HL-60/S4 treated with phorbol 12-myristate 13-acetate at 8.2 ng/mL for 4 days and 3 days (cell line): ENCODE results near the gene NFIL3.
"Not testable (repeated sequence)": the region's sequence is repeated elsewhere in the genome, so short reads cannot be mapped to it uniquely, and the experiment has no call there.

Source experiments
- in situ Hi-C: fragments of 300-500 bp; cut with MboI; formaldehyde crosslinking; loops from 2 replicates; pipeline ENCODE4 v1.15.0; 2022; ENCODE audit warnings: low sequenced_read_pairs

The NFIL3 gene

GRCh38 chr9:91423785-91424402, at the start of gene NFIL3:
Gene NFIL3 (minus strand): TSS chr9:91423832. CDS start chr9:91410734, 13,098 bp downstream.
- in situ Hi-C loops = loop anchor here (25.0 kb wide), 1 partner anchor 237 kb away; no protein-coding TSS in a partner anchor

- in situ Hi-C loops = not testable (repeated sequence)
Observed at GRCh38 chr9:91471524-91471923, 47.9 kb upstream of the NFIL3 start.

GRCh38 chr9:91465420-91465819, 41.8 kb upstream of the NFIL3 start:
- in situ Hi-C loops = no loop called here

GRCh38 chr9:91458906-91459305, 35.3 kb upstream of the NFIL3 start:
- in situ Hi-C loops = no loop called here

- in situ Hi-C loops = no loop called here
Observed at GRCh38 chr9:91452844-91453243, 29.2 kb upstream of the NFIL3 start.

GRCh38 chr9:91451431-91452270, 28.0 kb upstream of the NFIL3 start:
- in situ Hi-C loops = no loop called here

GRCh38 chr9:91445135-91445534, 21.5 kb upstream of the NFIL3 start:
- in situ Hi-C loops = loop anchor here (25.0 kb wide), 2 partner anchors 242 to 533 kb away; no protein-coding TSS in a partner anchor

- in situ Hi-C loops = loop anchor here (25.0 kb wide), 2 partner anchors 243 to 532 kb away; no protein-coding TSS in a partner anchor
Observed at GRCh38 chr9:91443994-91444392, 20.4 kb upstream of the NFIL3 start.

- in situ Hi-C loops = loop anchor here (25.0 kb wide), 2 partner anchors 244 to 531 kb away; no protein-coding TSS in a partner anchor
Observed at GRCh38 chr9:91443321-91443993, 19.8 kb upstream of the NFIL3 start.

GRCh38 chr9:91436841-91437240, 13.2 kb upstream of the NFIL3 start:
- in situ Hi-C loops = loop anchor here (25.0 kb wide), 2 partner anchors 250 to 525 kb away; no protein-coding TSS in a partner anchor

- in situ Hi-C loops = loop anchor here (25.0 kb wide), 2 partner anchors 254 to 521 kb away; no protein-coding TSS in a partner anchor
Observed at GRCh38 chr9:91433180-91433579, 9.5 kb upstream of the NFIL3 start.

GRCh38 chr9:91431485-91431884, 7.9 kb upstream of the NFIL3 start:
- in situ Hi-C loops = loop anchor here (25.0 kb wide), 2 partner anchors 256 to 519 kb away; no protein-coding TSS in a partner anchor

- in situ Hi-C loops = loop anchor here (25.0 kb wide), 2 partner anchors 258 to 517 kb away; no protein-coding TSS in a partner anchor
Observed at GRCh38 chr9:91429501-91429900, 5.9 kb upstream of the NFIL3 start.

GRCh38 chr9:91428927-91429351, 5.3 kb upstream of the NFIL3 start:
- in situ Hi-C loops = loop anchor here (25.0 kb wide), 2 partner anchors 258 to 517 kb away; no protein-coding TSS in a partner anchor

GRCh38 chr9:91428436-91428835, 4.8 kb upstream of the NFIL3 start:
- in situ Hi-C loops = loop anchor here (25.0 kb wide), 2 partner anchors 259 to 516 kb away; no protein-coding TSS in a partner anchor

GRCh38 chr9:91427873-91428272, 4.2 kb upstream of the NFIL3 start:
- in situ Hi-C loops = loop anchor here (25.0 kb wide), 2 partner anchors 259 to 516 kb away; no protein-coding TSS in a partner anchor

- in situ Hi-C loops = loop anchor here (25.0 kb wide), 2 partner anchors 261 to 514 kb away; no protein-coding TSS in a partner anchor
Observed at GRCh38 chr9:91426123-91426745, 2.6 kb upstream of the NFIL3 start.

GRCh38 chr9:91425271-91425670, 1.6 kb upstream of the NFIL3 start:
- in situ Hi-C loops = loop anchor here (25.0 kb wide), 2 partner anchors 262 to 513 kb away; no protein-coding TSS in a partner anchor

- in situ Hi-C loops = loop anchor here (25.0 kb wide), 3 partner anchors 237 to 512 kb away; no protein-coding TSS in a partner anchor
Observed at GRCh38 chr9:91424403-91425176, 958 bp upstream of the NFIL3 start.
